GM19467 (cell line): ENCODE results near the gene SOWAHD.
"Not testable (repeated sequence)": the region's sequence is repeated elsewhere in the genome, so short reads cannot be mapped to it uniquely, and the experiment has no call there.

Experiments used
- ATAC-seq: cut with Tn5 transposase; IDR thresholded peaks from one replicate; pipeline ENCODE4 v1.9.1; 2021; ENCODE audit warnings: mild to moderate bottlenecking, moderate library complexity; ENCODE audit not compliant: unreplicated experiment

The SOWAHD gene

GRCh38 chrX:119757979-119758730 lies at the start of gene SOWAHD:
SOWAHD (plus strand) TSS chrX:119758588; CDS start chrX:119758668, 80 bp downstream.
- no peak for ATAC-seq

GRCh38 chrX:119708936-119709335 lies 49.5 kb upstream of the SOWAHD start:
- ATAC-seq = no peak

- ATAC-seq = no peak
These were observed 48.8 kb upstream of the SOWAHD start for GRCh38 chrX:119709630-119710029.

- ATAC-seq = no peak
These were observed 36.9 kb upstream of the SOWAHD start for GRCh38 chrX:119721487-119721886.

GRCh38 chrX:119721926-119722325 lies 36.5 kb upstream of the SOWAHD start:
- no peak for ATAC-seq

- no peak for ATAC-seq
These were observed 31.4 kb upstream of the SOWAHD start for GRCh38 chrX:119726900-119727555.

- ATAC-seq = no peak
These were observed 29.9 kb upstream of the SOWAHD start for GRCh38 chrX:119728487-119728886.

GRCh38 chrX:119729408-119730201 lies 28.8 kb upstream of the SOWAHD start:
- no peak for ATAC-seq

- no peak for ATAC-seq
These were observed 23.5 kb upstream of the SOWAHD start for GRCh38 chrX:119734897-119735339.

- no peak for ATAC-seq
These were observed 22.9 kb upstream of the SOWAHD start for GRCh38 chrX:119735467-119735866.

GRCh38 chrX:119736206-119736764 lies 22.1 kb upstream of the SOWAHD start:
- ATAC-seq = no peak

GRCh38 chrX:119738742-119739141 lies 19.6 kb upstream of the SOWAHD start:
- no peak for ATAC-seq

GRCh38 chrX:119745283-119745848 lies 13.0 kb upstream of the SOWAHD start:
- ATAC-seq = no peak

GRCh38 chrX:119750131-119750530 lies 8.3 kb upstream of the SOWAHD start:
- ATAC-seq = not testable (repeated sequence)

- ATAC-seq = not testable (repeated sequence)
These were observed 7.6 kb upstream of the SOWAHD start for GRCh38 chrX:119750751-119751150.

GRCh38 chrX:119753001-119753400 lies 5.4 kb upstream of the SOWAHD start:
- no peak for ATAC-seq

- ATAC-seq = no peak
These were observed 4.6 kb upstream of the SOWAHD start for GRCh38 chrX:119753639-119754257.

- peak; percentile 74 for ATAC-seq
These were observed 2.3 kb upstream of the SOWAHD start for GRCh38 chrX:119755981-119756533.

- no peak for ATAC-seq
These were observed 1.3 kb upstream of the SOWAHD start for GRCh38 chrX:119756926-119757635.

- no peak for ATAC-seq
These were observed 776 bp upstream of the SOWAHD start for GRCh38 chrX:119757646-119757978.
